22Rv1 (cell line): ENCODE results near the gene LTBR.
A peak's percentile ranks its signal among the peaks of the same experiment; 100 is the strongest.

Experiments used
- H3K27ac ChIP-seq: fragments of 450-650 bp; 2 replicates; pipeline ENCODE4 v1.5.1; 2017
- ZFX ChIP-seq: fragments of 450-650 bp; IDR thresholded peaks from 2 replicates; pipeline ENCODE4 v1.6.1; 2017; ENCODE audit warnings: antibody characterized with exemption, borderline replicate concordance
- TF ChIP-seq, protein P1 (sequence below): fragments of 450-650 bp; IDR thresholded peaks from 2 replicates; pipeline ENCODE4 v1.5.1; 2017; ENCODE audit warnings: mild to moderate bottlenecking

The LTBR gene

DNA sequence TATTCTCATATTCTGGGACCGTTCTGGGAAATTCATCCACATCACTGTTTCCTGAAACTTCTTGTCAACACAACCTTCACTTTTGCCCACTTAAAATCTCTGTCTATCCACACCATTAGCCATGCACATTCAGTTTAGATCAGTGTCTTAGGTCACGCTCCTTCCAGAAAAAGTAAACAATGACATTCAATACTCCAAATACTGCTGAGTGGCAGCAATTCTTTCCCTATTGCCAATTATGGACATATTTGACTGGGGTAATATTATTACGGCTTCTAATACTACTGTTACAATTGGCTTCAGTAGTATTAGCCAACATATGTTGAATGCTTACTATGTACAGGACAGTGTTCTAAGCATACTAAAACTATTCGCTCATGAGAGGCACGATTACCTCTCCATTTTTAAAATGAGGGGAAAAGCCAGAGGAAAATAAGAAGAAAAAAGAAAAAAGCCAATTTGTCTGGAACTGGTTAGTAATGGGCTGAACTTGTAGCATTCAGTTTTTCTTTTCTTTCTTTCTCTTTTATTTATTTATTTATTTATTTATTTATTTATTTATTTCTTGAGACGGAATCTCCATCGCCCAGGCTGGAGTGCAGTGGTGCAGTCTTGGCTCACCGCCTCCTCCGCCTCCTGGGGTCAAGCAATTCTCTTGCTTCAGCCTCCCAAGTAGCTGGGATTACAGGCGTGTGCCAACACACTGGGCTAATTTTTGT is 23.4 kb downstream of the LTBR start:
- TF ChIP-seq, protein P1, sequence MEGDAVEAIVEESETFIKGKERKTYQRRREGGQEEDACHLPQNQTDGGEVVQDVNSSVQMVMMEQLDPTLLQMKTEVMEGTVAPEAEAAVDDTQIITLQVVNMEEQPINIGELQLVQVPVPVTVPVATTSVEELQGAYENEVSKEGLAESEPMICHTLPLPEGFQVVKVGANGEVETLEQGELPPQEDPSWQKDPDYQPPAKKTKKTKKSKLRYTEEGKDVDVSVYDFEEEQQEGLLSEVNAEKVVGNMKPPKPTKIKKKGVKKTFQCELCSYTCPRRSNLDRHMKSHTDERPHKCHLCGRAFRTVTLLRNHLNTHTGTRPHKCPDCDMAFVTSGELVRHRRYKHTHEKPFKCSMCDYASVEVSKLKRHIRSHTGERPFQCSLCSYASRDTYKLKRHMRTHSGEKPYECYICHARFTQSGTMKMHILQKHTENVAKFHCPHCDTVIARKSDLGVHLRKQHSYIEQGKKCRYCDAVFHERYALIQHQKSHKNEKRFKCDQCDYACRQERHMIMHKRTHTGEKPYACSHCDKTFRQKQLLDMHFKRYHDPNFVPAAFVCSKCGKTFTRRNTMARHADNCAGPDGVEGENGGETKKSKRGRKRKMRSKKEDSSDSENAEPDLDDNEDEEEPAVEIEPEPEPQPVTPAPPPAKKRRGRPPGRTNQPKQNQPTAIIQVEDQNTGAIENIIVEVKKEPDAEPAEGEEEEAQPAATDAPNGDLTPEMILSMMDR: no peak
- no peak for TF ChIP-seq ZFX
- no peak overlapping the region for H3K27ac ChIP-seq

DNA sequence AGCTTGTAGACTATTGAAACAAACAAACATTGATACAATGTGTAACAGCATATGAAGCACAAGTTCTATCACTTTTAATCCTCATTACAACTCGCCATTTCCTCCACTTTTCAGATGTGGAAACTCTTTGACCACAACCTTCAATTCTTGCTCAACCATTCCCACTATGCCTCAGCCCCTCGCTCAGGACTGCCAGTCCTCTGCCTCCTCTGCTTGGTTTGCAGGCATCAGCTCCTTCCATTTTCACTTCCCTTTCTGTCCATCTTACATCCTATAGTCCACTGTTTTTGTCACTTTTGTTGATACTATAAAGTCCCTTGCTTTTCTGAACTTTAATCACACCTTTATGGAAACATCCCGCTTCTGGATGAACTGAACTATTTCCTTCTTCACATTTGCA is 32.6 kb downstream of the LTBR start:
- H3K27ac ChIP-seq: no peak overlapping the region
- TF ChIP-seq, protein P1: no peak
- TF ChIP-seq ZFX: no peak

DNA sequence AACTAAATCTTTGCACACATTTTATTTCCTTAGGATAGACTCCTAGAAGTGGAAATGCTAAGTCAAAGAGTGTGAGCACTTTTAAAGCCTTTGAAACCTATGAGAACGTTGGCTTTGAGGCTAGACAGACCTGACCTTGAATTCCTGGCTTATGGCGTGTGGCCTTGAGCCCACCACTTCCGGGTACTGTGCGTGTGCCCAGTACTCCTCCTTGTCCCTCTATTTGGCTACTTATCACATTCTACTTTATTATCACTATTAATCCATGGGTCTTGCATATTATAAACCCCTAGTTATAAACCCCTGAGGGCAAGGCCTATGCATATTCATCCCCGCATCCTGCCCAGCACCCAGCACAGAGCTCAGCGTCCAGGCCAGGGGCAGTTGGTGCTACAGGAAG is 34.8 kb downstream of the LTBR start:
- TF ChIP-seq ZFX: no peak
- TF ChIP-seq, protein P1: no peak
- H3K27ac ChIP-seq: no peak overlapping the region

DNA sequence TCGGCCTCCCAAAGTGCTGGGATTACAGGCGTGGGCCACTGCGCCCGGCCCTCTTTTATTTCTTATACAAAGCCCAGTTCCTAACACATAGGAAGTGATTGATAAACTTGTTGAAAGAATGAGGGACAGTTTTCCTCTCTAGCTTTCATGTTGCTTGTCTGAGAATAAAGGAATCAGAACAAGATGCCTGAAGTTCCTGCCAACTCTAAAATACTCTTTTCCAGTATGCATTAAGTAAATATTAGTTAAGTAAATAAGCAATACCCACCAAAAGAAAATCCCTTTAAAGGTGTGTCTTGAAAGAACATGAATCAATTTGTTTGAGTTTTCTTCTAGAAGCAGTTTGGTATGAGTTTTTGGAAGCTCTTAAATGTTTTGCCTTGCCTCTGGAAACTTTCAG is 36.4 kb downstream of the LTBR start:
- TF ChIP-seq ZFX: no peak
- TF ChIP-seq, protein P1: no peak
- H3K27ac ChIP-seq: no peak overlapping the region

DNA sequence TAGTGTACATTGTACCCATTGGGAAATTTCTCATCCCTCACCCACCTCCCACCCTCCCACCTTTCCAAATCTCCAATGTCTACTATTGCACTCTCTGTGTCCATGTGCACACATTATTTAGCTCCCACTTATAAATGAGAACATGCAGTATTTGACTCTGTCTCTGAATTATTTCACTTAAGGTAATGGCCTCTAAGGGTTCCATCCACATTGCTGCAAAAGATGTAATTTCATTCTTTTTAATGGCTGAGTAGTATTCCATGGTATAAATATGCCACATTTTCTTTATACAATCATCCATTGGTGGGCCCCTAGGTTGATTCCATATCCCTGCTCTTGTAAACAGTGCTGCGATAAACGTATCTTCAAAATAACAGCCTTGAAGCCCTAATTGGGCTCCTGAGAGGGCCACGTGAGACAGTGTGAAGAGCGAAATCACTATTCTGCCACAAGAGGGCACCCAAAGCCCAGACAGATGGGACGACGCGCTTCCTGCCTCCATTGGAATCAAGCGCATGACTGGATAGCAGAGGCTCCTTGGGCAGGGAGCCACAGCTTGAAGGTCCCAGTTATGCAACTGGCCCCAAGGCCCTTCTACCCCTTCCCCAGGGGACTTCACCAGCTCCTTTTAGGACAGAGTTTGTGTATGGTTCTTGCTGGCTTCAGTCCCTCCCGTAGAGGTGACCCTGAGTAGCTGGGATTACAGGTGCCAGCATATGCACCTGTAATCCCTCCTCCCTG is 39.5 kb downstream of the LTBR start:
- TF ChIP-seq, protein P1: peak; percentile 99
- TF ChIP-seq ZFX: no peak
- H3K27ac ChIP-seq: peak overlapping the region; percentile 21; the same call in 1 of the 2 replicates

DNA sequence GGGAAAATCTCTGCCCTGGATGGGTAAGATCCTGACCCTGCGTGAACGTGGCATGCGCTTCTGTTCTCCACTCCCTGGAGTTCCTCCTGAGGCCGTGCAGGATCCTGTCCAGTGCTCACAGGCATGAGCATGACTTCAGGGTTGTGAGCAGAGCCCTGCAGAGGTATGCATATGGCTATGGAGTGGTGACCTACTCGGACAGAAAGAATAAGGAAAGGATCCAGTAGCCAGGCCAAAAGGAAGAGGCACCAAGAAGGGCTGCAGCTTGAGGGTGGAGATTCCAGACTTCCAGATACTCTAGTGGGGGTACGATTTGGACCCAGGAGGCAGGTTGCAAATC is 40.0 kb downstream of the LTBR start:
- TF ChIP-seq ZFX: no peak
- TF ChIP-seq, protein P1: no peak
- H3K27ac ChIP-seq: peak overlapping the region; percentile 21; the same call in 1 of the 2 replicates

DNA sequence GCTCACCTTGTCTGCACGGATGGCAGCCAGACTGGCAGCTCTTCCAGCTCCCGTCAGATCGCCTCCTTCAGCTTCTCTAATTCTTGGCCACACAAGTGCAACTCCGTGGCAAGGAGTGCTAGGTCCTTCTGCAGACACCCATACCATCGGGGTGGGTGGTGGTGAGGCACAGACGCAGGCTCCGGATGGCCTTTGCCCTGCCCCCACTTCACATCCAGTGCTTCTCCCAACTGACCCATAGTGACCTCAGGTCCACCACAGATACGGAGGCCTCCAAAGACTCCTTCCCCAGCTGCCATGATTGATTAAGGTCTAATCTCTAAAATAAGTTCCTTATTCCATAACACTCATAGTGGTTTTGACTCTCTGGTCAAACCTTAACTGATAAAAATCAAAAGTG is 40.9 kb downstream of the LTBR start:
- TF ChIP-seq ZFX: no peak
- TF ChIP-seq, protein P1: no peak

More for the DNA sequence above, 40.9 kb downstream of the LTBR start:
- H3K27ac ChIP-seq: no peak overlapping the region
